T follicular helper cell (primary cell): ENCODE results near the gene NEDD9.

Experiments used
- DNase-seq: peaks from one replicate; pipeline ENCODE4 v3.0.0-alpha.2; 2020; ENCODE audit warnings: low read depth

NEDD9 gene

DNA sequence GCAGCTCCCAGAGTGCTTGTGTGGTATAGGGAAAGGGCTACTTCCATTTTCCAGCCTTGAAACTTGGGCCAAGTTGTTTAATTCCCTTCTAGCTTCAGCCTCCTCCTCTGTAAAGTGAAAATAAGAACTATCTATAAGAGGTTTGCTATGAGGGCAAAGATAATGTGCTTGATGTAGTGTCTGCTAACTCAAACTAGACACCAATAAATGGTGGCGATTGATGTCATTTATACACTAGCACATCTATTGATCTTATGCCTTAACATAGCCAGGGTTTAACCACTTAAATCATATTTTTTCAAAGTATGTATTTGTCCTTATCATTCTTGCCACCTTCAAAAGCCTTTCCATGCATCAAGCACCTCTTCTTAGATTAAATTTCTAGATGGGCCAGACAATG lies 55.2 kb downstream of the NEDD9 start:
- no peak for DNase-seq

DNA sequence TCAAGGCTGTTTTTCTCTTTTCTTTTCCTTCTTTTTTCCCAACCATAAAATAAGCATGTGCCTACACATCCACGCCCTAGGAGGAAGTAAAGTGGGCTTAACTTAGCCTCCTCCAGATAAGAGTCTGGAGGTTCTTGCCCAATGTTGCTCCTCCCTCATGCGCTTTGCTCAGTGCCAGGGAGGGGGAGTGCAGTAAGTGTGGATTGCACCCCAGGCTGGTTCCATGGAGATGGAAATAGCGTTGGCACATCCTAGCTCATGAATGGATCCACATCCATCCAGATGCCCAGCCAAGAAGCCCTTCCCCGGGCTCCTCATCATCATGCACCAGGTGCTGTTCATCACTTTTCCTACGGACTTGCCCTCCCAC lies 58.2 kb downstream of the NEDD9 start:
- no peak for DNase-seq

DNA sequence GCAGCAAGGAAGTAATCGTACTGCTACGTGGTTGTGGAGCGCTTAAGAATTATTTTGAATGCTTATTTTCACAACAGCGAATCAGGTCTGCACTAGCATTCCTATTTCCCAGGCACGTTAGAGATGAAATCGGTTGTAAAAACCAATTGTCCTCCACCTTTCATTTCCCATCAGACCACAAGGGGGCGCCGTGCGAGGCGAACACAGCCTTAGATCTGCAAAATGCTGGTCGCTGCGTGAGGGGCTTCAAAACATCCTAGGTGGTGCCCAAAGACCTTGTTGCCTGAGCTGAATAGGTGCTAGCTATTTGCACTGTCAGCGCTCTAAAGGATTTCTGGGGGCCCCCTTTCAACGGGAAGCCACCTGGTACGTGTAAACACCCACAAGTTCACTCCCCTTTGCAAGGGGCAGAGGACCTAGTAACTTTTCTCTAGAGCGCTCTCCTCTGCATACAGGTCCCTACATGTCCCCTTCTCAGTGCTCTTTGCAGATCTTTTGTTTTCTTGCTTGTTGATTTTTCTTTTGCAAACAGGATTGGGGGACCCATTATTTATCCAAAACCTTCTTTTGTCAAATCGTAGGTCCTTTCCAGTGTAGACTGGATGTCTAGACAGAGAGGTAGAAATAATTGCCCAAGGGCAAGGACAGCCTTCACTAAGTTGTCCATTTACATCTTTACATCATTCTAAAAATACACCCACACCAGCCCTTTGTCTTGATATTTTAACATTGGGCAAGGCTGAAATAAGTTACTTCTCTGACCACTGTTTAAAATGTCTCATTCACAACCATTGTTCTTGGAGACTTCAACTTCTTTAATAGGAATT lies 59.8 kb downstream of the NEDD9 start:
- DNase-seq: peak; percentile 63

DNA sequence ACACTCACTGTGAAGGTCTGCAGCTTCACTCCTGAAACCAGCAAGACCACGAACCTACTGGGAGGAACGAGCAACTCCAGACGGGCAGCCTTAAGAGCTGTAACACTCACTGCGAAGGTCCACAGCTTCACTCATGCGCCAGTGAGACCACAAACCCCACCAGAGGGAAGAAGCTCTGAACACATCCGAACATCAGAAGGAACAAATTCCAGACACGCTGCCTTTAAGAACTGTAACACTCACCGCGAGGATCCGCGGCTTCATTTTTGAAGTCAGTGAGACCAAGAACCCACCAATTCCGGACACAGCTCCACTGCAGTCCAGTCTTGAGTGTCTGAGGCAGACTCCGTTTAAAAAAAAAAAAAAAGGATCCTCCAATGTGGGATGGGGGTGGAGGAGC lies 60.5 kb downstream of the NEDD9 start:
- no peak for DNase-seq

DNA sequence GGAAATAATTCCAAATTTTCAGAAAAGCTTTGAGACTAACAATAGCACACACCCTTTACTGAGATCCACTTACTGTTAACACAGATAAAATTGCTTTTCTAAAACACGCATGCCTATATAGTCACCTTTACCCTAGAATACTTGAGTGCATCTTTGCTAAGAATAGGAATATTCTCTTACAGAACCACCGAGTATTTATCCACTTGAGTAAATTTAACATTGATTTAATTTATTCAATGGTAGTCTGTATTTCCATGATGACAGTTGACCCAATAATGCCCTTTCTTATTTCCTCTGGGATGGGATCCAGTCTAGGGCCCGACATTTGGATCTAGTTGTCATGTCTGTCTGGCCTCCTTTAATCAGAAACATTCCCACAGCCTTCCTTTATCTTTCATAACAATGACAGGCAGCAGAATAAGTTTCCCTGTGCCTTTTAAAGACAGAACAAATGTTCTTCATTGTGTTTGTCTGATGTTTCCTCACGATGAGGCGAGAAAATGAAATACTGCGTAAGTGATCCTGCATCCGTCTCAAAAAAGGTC lies 64.3 kb downstream of the NEDD9 start:
- no peak for DNase-seq

DNA sequence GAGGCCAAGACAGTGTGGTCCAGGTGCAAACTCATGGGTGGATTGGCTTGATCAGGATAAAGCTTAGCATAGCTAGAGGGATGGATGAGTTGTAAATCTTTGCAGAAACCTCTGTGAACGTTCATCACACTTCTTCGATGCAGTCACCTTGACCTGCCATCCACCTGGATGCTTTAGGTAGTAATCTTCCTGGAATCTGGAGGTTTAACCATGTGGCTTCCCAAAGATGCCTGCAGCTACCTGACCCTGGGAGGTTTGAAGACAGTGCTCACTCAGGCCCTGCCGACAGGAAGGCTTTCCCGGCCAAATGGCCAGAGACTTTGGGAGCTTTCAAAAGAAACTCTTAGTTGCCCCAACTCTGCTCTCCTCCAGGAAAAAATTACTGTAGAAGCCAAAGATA lies 65.5 kb downstream of the NEDD9 start:
- no peak for DNase-seq

DNA sequence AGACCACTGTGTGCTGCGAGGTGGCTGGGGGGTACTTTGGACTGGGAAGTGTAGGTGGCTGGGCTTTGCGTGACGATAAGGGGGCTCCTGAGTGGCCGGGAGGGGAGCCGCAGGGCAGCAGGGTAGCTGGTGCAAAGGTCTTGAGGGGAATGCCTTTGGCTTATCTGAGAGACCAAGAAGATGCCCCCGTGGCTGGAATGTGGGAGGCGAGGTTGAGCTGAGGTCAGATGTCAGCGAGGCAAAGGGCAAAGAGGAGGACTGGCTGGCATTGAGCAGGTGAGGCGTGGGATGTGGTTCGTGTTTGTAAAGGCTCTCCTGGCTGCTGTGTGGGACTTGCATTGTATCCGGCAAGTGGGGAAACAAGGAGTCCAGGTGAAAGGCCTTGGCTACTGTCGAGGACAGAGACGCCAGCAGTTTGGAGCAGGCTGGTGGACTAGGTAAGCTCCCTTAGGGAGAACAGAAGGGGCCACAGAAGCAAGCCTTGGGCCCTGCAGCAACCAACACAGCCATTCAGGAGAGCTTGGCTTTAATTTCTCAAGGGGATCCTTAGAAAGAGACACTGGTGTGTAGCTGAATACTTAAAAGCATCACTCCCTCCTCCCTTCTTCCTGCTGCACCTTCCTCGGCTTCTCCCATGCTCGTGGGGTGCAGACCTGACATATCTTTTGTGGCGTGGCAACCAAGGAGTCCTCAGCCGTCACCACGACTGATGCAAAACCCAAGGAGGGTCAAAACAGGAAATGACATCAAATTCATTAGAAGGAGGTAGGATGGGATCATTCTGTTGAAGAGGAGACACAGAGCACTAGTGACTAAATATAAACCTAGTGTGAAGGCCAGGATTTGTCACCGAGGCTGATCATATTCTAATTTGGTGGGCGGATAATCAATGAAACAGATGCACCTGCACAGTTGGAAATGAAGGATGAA lies 67.5 kb downstream of the NEDD9 start:
- DNase-seq: no peak

DNA sequence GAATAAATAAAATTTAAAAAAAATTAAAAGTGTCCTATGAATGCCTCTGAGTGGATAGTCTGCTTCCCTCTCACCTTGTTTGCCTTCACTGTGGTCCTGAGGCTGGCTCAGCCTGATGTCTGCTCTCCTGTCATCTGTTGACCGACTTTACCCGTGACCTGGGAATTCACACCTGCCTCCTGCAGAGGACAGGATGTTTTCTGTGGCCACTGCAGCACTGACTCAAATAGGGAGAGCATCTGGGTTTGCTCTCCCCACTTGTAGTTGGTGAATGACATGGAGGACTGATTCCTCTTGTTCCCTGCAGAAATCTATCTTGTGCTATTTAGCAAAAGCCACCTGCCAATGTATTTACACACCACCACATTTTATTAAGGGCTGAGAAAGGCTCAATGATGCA lies 68.5 kb downstream of the NEDD9 start:
- no peak for DNase-seq

DNA sequence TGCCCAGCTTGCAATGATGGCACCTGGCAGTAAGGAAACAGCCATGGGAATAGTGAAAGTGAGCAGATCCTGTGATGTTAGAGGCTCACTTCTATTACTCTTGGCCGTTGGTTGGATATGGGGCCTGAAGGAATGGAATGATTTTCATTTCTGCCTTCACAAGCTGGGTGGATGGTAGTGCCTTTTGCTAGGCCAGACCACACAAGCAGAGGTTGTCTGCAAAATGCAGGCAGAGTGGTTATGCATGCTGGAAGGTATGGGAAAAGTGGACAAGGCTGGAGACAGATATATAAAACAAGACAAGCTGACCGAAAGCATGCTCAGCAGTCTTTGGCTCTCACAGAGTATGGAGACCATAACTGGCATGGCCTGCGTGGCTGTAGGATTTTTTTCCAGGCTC lies 70.2 kb downstream of the NEDD9 start:
- no peak for DNase-seq

DNA sequence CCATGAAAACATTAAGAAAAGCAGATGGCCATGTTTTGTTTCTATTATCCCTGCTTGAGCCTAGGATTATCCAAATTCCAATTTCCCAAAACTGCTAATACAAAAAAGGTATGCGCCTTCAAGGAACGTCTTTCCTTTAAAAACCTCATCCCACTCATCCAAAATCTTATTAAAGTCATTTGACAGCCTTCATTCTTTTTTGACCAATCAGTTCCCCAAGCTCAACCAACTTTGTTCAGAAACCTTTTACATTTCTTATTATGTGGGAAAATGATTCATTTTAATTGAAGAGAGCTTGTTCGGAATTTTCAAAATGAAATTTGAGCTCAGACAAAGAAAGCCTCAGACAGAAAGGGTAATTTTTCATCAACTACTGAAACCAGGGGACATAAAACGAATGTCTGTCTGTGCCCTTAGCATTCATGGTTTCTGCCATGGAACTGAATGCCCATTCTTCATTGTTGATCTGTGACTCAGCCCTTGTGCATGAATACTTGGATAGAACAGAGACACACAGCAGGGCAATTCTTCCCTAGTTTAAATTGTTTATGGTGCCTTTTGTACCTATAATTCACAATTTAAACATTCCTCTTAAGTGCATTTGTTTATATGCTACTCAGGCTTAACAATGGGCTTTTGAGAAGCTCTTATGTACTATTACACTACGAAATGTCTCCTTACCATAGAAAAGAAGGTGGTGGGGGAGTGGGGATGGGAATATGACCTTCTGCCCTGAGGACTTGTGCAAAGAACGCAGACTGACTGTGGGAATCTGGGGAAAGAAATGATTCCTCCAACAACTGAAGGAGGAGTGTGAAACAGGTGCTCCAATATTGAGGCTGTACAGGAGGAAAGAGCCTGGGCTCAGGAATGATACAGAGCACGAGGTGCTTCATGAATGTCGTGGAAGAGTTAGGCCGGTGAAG lies 71.2 kb downstream of the NEDD9 start:
- no peak for DNase-seq

DNA sequence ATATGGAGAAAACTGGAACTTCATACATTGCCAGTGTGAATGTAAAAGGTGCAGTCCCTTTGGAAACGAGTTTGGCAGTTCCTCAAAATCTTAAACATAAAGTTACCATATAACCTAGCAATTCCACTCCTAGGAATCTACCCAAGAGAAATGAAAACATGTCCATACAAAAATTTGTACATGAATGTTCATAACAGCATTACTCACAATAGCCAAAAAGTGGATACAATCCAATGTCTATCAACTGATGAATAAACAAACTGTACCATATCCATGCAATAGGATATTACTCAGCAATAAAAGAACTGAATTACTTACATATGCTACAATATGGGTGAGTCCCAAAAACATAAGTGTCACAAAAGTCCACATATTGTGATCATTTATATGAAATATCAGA lies 72.3 kb downstream of the NEDD9 start:
- no peak for DNase-seq

DNA sequence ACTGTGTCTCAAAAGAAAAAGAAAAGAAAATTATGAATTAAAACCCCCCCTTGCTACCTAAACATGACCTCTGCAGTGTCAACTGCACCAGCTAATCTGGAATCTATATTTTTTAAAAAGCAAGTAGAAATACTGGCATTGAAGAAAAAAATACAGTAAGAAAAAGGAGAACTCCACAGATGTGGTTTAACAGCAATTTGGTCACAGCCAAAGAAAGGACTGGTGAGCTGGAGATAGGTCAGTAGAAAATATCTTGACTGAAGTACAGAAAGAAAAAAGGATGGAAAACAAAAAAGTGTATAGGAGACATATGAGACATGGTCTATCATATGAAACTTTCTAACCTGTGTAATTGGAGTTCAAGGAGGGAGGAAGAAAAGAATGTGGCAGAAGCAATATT lies 76.9 kb downstream of the NEDD9 start:
- DNase-seq: no peak

DNA sequence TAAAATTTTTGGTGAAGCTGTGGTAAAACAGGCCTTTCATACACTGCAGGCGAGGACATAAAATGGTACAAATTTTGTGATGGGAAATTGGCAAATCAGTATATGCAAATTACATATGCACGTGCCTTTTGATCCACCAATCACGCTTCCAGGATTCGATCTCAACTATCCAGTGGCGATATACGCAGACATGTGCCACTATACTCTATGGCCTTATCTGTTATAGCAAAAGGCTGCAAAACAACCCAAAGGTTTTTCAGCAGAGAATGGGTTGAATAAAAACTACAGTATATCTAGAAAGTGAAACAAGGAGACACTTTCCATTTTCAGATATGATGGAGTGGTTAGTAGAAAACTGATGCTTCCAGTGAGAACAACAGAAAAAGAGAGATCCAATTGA lies 79.0 kb downstream of the NEDD9 start:
- DNase-seq: no peak

DNA sequence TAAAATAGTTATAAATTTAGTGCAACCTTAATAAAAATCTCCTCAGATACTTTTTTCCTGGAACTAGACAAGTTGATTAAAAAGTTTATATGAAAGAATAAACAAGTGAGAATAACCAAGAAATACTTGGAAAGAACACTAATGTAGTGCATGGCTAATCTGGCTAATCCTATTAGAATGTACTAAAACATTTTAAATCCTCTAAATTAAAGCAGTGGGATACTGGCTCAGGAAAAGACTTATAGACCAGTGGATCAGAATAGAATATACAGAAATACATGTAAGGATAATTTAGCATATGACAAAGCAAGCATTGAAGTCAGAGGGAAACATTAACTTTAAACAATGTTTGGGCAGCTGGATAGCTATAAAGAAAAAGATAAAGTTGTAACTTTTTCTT lies 79.9 kb downstream of the NEDD9 start:
- DNase-seq: no peak

DNA sequence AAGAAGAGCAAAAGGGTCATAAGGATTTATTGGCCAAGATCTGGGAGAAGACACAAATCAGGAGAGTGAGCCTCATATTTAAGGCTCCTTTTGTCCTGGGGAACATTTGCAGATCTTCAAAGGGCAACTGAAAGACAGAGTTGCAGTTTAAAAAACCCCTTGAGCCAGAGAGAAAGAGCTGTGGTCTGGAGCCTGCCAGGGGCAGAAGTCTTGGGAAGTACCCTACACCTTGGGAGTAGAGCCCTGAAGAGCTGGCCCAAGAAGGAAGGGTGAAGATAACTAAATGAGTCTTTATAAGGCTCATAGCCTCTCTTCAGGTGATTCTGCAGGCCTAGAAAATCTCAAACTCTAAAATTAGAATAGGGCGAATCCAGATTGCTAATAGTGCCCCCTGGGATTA lies 81.0 kb downstream of the NEDD9 start:
- DNase-seq: no peak

DNA sequence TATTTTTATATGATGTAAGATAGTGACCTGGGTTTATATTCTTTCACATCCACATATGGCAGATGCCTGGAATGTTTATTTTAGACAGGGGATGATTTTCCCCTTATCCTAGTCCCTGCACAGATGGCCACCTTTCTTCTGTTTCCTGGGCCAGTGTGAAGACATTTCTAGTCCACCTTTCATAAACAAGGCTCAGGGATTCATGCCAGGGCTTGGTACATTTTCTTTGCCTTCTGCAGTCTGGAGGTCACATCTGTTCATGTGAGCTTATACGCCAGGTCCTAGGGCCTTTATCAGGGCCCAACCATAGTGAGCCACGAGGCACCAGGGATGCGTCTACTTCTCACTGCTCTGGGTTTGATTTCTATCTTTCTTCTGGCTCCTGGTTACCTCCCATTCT lies 82.9 kb downstream of the NEDD9 start:
- no peak for DNase-seq

DNA sequence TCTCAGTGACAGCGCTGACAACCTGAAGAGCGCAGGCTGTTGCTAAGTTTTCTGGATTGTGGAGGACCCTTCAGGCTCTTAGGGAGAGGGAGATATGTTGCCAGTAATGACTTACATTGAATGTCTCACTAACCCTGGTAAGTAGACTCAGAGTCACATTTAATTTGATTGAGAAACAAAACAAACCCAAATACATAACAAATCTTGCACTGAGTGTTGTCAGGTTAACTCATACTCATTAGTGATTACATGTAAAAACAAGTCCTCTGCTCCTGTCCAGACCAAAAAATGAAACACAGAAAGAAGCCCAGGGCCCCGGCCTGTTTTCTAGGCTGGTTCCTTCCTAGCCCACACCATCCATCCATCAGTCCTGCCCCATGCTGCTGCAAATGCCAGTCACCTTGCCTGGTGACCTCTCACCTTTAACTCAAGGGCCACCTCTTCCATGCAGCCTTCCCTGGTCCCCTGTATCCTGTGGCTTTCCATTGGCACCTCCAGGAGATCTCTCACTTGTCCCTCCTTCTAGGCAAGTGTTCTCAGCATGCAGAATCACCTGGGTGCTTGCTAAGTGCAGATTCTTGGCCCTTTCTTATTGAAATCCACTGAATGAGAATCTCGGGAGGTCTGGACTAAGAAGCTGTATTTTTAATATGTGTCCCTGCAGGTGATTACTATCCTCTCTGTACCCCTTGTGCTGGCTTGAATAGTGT lies 86.2 kb downstream of the NEDD9 start:
- DNase-seq: no peak

DNA sequence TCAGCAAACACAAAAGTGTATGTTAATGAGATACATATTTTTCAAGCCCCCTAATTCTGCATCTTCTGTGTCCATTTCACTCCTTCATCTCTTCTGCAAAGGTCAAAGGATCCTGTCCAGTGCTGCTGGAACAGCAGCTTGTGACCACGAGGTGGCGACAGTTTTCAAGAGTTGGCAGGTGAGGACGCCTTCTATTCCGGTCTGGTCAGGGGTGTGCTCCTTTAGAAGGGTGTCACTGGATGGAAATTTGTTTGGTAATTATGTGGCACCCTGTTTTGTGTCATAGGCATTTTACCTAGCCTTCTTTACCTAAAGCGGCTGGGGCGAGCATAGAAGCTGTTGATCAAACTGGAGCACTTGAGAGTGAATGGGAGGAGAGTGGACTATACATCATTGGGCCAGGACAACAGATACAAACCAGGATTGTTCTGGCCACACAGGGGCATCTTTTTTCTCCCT lies 88.0 kb downstream of the NEDD9 start:
- DNase-seq: peak; percentile 51

DNA sequence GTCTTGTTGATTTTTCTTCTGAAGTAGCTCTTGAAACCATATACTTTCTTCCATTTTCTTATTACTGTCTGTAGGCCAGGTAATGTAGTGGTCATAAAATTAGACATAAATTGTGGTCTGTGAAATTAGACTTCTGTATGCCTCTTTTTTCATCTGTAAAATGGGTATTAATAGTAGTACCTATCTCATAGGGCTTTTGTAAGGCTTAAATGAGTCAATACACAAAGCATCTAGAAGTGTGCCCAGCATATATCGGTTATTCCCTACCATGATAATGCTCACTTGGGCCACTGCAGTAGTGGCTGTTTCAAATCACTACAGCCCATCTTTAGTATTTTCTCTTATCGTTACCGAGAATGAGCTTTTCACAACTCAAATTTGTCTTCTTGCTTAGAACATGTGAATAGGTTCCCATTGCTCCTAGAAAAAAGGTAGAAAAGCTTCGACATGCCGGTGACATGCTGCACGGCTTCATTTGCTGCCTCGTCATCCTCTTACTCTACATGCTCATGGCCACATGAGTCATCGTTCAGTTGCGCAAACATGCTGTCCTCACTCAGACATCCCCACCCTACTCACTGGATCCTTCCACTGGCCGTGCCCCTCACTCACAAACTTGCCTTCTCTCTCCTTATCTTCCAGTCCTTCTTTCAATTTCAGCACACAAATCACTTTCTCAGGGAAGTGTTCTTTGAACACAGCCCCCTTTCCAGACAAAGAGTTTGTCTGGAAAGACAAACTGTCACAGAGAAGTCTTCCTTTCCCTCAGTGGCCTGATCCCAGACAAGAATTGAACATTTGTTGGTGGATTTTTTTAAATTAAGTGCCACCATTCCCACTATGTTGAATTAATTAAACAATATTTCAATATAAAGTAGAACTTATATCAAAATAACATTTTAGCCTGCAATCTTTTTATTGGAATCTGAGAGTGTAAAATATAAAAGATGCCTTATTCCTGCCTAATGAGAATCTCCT lies 88.8 kb downstream of the NEDD9 start:
- no peak for DNase-seq
